Body of pancreas (tissue), 4 donors: ENCODE results near the gene TACO1. TPM values are rescaled to one million over a fixed set of nuclear protein-coding genes. Genes with fewer than 3 reads are reported as not detected.

ENCODE experiments used
- ATAC-seq: fragments of 150-250 bp; one replicate; pipeline ENCODE4 v1.9.1; 2016
- DNase-seq, 4 donors: peaks; one replicate each; pipeline ENCODE4 v3.0.0-alpha.2; 2019
- H3K27ac ChIP-seq, 4 donors: fragments of 200-600 bp; sonication (generic); 1 replicate in 3 of 4; 2 replicates in 1 of 4; pipeline versions ENCODE4 v1.5.1 to v1.6.1; 2016 to 2019; ENCODE audit warnings: mild to moderate bottlenecking in 1 of 4, mixed read lengths in 1 of 4, moderate library complexity in 1 of 4
- H3K27me3 ChIP-seq, 2 donors: fragments of 200-600 bp; sonication (generic); one replicate each; pipeline ENCODE4 v1.6.0; 2016; ENCODE audit warnings: mild to moderate bottlenecking in 1 of 2
- H3K36me3 ChIP-seq, 2 donors: fragments of 200-600 bp; sonication (generic); replicated peaks in 1 of 2; 2 replicates each; pipeline ENCODE4 v1.5.1; 2016; ENCODE audit warnings: low read depth in 2 of 2; ENCODE audit not compliant: insufficient read depth in 1 of 2
- H3K4me1 ChIP-seq: fragments of 200-600 bp; sonication (generic); one replicate; pipeline ENCODE4 v1.6.0; 2016
- H3K4me3 ChIP-seq, 2 donors: fragments of 200-600 bp; sonication (generic); 1 replicate in 1 of 2; 2 replicates in 1 of 2; pipeline ENCODE4 v1.5.1; 2016 to 2019
- H3K9me3 ChIP-seq, 3 donors: fragments of 200-600 bp; sonication (generic); 1 replicate in 2 of 3; 2 replicates in 1 of 3; pipeline ENCODE4 v1.5.1; 2016
- CTCF ChIP-seq, 7 experiments: fragments of 450-650 bp in 4 of 7; fragments of 200-600 bp in 3 of 7; sonication (generic) in 3 of 7; IDR thresholded peaks; one replicate each; pipeline ENCODE4 v1.5.1; 2016 to 2019; ENCODE audit warnings: antibody characterized with exemption in 7 of 7
- POLR2A ChIP-seq, 3 donors: fragments of 450-650 bp; IDR thresholded peaks; one replicate each; pipeline ENCODE4 v1.6.1; 2016; ENCODE audit warnings: antibody characterized with exemption in 3 of 3, mild to moderate bottlenecking in 2 of 3
- WGBS, 2 donors: methylation state at CpG; one replicate each; pipeline ENCODE4 v1.1.5; 2017; 5-methylcytosine and 5-hydroxymethylcytosine counted together
- intact Hi-C: fragments of 100-400 bp; cut with DNase I; formaldehyde crosslinking; loops from one replicate; pipeline ENCODE4 v1.15.1; 2023
- total RNA-seq, 2 donors: library from RNA; depleted of rRNA; stranded (reverse); fragments of >200 nt; gene quantifications; one replicate each; pipeline ENCODE4 v1.1.0, GENCODE V29; 2016

TACO1 gene
- total RNA-seq, 2 donors from 2014 or later: 9.3 to 10.5 TPM

- 26% methylated on average over 7 of the region's 7 CpGs for WGBS, 2 donors
- H3K4me1 ChIP-seq: peaks cover 37% of the 10 kb centered on the region
- no peaks in the 10 kb centered on the region for H3K36me3 ChIP-seq
- ATAC-seq (no peak), DNase-seq (no peak)
- TF ChIP-seq CTCF (IDR thresholded peaks at IDR 0.05) (no peak), POLR2A (IDR thresholded peaks at IDR 0.05) (no peak)
- no peaks in the 10 kb centered on the region for H3K27me3 ChIP-seq
- H3K27ac ChIP-seq: peak overlapping the region in 1 of 4 donors; percentile 87
- no peaks in the 10 kb centered on the region for H3K9me3 ChIP-seq
- H3K4me3 ChIP-seq: no peak overlapping the region
- intact Hi-C loops: no loop called here
Measured at GRCh38 chr17:63623786-63624530, 23.3 kb downstream of the TACO1 start.

GRCh38 chr17:63624531-63624880 lies 23.8 kb downstream of the TACO1 start:
- Histone ChIP-seq H3K4me1 (peaks cover 42% of the 10 kb centered on the region), H3K36me3 (no peaks in the 10 kb centered on the region), H3K4me3 (no peak overlapping the region), H3K9me3 (no peaks in the 10 kb centered on the region), H3K27me3 (no peaks in the 10 kb centered on the region), H3K27ac (no peak overlapping the region)
- intact Hi-C loops: no loop called here
- no peak for ATAC-seq
- no peak for DNase-seq
- TF ChIP-seq CTCF (IDR thresholded peaks at IDR 0.05): no peak
- TF ChIP-seq POLR2A (IDR thresholded peaks at IDR 0.05): no peak
- 76 to 82% methylated on average over 1 of the region's 1 CpG for WGBS, 2 donors

- Histone ChIP-seq H3K9me3 (no peaks in the 10 kb centered on the region), H3K27me3 (no peaks in the 10 kb centered on the region), H3K4me1 (peaks cover 45% of the 10 kb centered on the region), H3K27ac (no peak overlapping the region), H3K36me3 (no peaks in the 10 kb centered on the region), H3K4me3 (no peak overlapping the region)
- intact Hi-C loops: no loop called here
- ATAC-seq (no peak), DNase-seq (no peak)
- WGBS, 2 donors: 41 to 44% methylated on average over 4 of the region's 4 CpGs
- TF ChIP-seq CTCF (IDR thresholded peaks at IDR 0.05) (no peak), POLR2A (IDR thresholded peaks at IDR 0.05) (no peak)
Measured at GRCh38 chr17:63626551-63627180, 26.0 kb downstream of the TACO1 start.

GRCh38 chr17:63629627-63630026 lies 28.9 kb downstream of the TACO1 start:
- 29 to 38% methylated on average over 1 of the region's 1 CpG for WGBS, 2 donors
- Histone ChIP-seq H3K36me3 (no peaks in the 10 kb centered on the region), H3K4me3 (no peak overlapping the region), H3K27me3 (no peaks in the 10 kb centered on the region), H3K4me1 (peaks cover 50% of the 10 kb centered on the region), H3K27ac (peak overlapping the region in 3 of 4 donors; percentile 2 to 72 (median 13)), H3K9me3 (no peaks in the 10 kb centered on the region)
- peak in 1 of 4 donors; percentile 19 for DNase-seq
- peak; percentile 70 for ATAC-seq
- intact Hi-C loops: no loop called here
- TF ChIP-seq POLR2A (IDR thresholded peaks at IDR 0.05): no peak
- no peak for TF ChIP-seq CTCF (IDR thresholded peaks at IDR 0.05)
